ENCODE measurements around the gene ACSL3.
A peak's percentile ranks its signal among the peaks of the same experiment; 100 is the strongest.
"Not testable (repeated sequence)": the region's sequence is repeated elsewhere in the genome, so short reads cannot be mapped to it uniquely, and the experiment has no call there.

The ACSL3 gene

DNA sequence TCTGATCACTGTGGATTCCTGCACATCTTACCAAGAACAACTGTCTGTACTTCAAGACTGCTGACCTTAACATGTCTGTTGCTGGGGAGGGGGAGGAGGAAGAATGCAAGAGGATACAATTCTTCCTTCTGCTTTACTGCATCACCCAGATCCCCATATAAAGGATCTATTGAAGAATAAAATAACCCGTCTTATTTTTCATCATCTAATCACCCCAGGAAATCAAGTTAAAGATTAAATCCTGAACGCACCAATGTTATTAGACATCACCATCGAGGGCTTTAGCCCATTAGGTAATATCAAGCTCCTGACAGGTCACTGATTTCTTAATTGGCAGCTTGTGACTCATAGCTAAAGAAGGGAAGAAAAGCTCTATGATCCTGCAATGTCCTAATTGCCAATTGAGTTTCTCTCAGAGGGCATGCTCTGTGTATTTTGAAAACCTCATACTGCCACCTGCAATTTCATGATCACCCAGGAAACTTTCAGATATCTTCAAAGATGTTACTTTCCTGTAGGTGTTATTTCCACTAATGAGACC, 115.8 kb downstream of the ACSL3 start:
- peak; percentile 40 for DNase-seq (ENCODE audit: low read depth)

DNA sequence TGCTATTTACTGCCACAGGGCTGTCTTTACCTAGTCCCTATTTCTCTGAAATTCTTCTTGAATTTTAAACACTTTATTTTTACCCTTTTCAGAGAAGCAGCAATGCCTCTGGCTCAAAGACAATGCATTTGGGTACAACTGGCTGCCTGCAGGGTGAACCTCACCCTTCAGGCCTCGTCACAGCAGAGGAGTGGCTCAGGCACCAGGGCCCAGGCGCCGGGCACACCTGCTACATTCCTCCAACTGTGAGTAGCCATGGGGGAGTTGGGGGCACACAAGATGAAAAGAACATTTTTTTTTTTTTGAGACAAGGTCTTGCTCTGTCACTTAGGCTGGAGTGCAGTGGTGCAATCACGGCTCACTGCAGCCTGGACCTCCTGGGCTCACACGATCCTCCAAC, 116.3 kb downstream of the ACSL3 start:
- DNase-seq (ENCODE audit: low read depth), result no peak

DNA sequence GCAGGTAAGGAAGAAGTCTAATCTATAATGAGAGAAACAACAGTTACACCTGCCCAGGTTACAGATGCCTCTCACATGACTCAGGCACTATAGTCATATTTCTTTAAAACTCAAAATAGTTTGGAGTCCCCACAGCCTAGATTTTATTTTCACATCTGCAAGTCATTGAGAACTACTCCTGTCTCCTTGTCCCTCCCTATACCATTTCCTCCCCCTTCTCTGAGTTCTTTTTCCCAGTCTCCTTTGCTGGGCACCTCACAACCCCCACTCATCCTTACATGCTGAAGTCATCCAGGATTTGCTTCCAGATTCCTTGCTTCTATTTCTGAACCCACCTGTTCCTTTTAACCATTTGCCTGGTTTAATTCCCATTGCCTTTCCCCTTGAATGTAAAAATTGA, 118.0 kb downstream of the ACSL3 start:
- no peak for DNase-seq (ENCODE audit: low read depth)

DNA sequence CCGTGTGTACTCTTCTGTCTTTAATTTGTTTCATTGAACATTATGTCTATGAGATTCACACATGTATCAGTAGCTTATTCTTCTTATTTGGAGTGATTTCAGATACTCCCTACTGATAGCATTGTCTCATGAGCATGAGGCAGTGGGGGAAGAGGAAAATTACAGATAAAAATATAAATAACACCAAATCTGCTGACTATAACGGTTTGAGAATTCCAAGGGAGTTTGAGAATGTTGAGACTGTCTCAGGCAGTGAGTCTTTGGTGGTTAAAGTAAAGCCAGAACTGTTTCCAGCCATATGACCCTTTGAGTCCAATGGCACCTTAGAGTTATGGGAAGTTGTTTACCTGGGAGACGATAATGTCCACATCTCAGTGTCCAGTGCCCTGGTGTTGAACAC, 118.6 kb downstream of the ACSL3 start:
- DNase-seq (ENCODE audit: low read depth), result no peak

DNA sequence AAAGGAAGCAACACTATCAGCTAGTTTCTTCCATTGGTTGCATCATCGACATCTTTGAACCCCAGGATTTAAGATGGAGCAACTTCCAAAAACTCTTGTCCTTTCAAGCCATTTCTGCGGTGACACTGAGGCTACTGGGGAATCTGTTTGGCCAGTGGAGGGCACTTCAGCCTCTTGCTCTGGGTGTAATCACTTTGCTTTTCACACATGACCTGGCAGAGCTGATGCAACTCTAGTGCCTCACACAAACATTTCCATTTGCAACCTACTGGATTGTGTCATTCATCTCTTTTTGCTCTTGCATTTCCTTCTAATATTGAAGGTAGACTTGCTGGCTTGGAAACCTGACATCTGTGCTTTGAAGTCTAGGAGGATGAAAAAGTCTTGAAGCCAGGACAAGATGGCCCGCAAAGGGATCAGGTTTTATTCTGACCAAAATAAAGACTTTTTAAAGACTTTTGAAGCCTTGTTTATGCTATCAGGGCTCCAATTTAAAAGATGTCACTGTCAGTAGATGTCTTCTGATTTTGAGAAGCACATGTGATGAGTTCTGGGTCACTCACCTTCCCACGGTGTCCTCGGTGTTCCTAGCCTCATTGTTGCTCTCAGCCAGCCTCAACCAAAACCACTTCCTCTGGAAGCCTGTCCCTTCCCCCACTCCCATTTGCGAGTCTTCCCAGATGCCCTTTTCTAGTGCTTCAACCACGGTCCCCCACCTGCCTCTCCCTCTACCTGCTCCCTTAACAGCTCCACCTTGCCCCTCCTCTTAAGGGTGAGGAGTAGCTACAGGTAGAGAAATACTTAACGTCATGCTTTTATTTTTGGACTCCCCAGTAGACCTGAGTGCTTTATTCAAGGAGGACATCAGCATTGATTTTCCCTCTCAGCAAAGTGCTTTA, 121.4 kb downstream of the ACSL3 start:
- DNase-seq (ENCODE audit: low read depth), result peak; percentile 93

DNA sequence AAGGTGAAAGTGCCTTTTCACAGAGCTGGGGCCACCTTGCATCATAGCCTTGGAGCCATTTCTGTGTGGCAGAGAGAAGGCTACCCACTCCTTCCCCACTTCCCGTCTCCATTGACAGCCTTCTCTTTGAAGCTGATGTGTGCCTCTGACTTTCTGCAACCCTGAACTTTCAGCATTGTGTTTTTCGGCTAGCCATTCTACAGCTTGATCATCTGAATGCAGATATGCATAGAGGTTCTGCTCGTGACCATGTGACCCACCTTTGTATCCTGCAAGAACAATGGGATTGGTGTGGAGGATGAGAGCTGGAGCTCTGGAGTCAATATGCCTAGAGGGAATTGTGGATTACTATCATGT, 122.1 kb downstream of the ACSL3 start:
- DNase-seq (ENCODE audit: low read depth), result no peak

DNA sequence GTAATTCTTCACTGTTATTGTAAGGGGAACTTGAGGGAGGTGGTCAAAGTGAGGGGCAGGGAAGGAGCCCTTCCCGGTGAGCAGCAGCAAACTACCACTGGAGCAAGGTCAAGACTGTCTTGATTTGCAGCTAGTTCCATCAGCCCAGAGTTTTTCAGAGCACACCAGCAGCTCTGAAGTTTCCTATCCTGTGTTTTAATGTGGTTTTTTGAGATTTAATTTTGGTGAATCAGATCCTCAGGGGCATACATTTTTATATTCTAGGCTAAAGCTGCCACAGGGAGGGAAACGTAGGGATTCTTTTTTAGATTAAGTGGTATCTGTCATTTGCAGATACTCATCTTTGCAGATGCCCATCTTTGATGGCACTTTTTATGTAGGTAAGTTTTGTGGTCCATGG, 124.1 kb downstream of the ACSL3 start:
- DNase-seq (ENCODE audit: low read depth), result no peak

DNA sequence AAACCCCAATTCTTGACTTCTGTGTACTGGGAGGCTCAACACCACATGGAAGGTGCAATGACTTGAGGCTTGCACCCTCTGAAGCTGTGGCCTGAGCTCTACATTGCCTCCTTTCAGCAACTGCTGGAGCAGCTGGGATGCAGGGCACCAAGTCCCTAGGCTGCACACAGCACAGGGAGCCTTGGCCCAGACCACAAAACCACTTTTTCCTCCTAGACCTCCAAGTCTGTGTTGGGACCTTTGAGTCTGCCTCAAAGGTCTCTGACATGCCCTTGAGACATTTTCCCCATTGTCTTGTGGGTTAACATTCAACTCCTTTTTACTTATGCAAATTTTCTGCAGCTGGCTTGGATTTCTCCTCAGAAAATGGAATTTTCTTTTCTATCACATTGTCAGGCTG, 128.6 kb downstream of the ACSL3 start:
- no peak for DNase-seq (ENCODE audit: low read depth)

DNA sequence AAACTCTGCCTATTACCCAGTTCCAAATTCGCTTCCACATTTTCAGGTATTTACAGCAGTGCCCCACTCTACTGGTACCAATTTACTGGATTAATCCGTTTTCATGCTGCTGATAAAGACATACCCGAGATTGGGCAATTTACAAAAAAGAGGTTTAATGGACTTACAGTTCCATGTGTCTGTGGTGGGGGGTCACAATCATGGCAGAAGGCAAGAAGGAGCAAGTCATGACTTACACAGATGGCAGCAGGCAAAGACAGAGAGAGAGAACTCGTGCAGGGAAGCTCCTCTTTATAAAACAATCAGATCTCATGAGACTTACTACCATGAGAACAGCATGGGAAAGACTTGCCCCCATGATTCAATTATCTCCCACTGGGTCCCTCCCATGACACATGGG, 129.4 kb downstream of the ACSL3 start:
- not testable (repeated sequence) for DNase-seq (ENCODE audit: low read depth)

DNA sequence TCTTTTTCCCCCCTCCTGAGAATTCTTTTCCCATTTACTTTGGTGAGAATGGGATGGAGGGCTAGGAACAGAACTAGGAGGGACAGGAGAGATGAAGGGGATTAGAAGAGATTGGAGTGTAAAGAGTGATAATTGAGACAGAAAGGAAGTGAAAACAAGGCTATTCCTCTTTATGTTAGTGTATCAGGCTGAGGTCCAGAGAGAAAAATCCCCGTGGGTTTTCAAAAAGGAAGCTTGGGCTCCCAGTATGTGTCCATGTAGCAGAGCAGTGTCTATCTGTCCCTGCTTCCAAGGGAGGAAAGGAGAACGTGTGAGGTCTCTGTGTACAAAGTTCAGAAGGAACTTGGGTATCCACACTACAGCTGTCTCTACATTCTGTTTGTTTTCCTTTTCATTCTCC, 131.3 kb downstream of the ACSL3 start:
- no peak for DNase-seq (ENCODE audit: low read depth)
